ENCODE data around the gene USP6.

DNA sequence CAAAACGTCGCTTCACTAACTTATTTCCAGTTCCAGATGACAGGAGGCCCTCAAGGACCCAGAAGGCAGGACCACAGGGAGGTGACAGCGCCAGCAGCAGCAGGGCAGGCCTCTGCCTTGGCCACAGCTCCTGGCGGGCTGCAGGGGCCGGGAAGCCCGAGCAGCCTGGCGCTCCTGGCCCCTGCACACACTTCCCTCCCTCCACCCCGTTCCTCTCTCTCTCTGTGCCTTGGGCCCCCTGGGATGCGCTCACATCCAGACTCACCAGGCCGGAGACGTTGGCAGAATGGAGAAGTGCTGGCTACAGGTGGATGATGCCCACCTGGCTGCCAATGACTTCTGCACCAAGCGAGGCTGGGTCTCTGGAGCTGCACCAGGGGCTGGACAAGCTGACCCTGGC is 63.2 kb downstream of the USP6 start:
- TF ChIP-seq TAF1 (IDR thresholded peaks at IDR 0.05; ENCODE audit: borderline replicate concordance, low read depth, low read length) (no peak), POLR2A (IDR thresholded peaks at IDR 0.05; ENCODE audit: low read depth, low read length) (no peak), POLR2AphosphoS5 (IDR thresholded peaks at IDR 0.05; ENCODE audit: low read depth, low read length) (no peak)

Measured in GM12892 (cell line).